ENCODE measurements around the gene MYL3. TPM values are rescaled to one million over a fixed set of nuclear protein-coding genes. Genes with fewer than 3 reads are reported as not detected.

MYL3 gene
- total and polyA plus RNA-seq, 8 donors: 3.1 to 13.4 (median 11.2) TPM

DNA sequence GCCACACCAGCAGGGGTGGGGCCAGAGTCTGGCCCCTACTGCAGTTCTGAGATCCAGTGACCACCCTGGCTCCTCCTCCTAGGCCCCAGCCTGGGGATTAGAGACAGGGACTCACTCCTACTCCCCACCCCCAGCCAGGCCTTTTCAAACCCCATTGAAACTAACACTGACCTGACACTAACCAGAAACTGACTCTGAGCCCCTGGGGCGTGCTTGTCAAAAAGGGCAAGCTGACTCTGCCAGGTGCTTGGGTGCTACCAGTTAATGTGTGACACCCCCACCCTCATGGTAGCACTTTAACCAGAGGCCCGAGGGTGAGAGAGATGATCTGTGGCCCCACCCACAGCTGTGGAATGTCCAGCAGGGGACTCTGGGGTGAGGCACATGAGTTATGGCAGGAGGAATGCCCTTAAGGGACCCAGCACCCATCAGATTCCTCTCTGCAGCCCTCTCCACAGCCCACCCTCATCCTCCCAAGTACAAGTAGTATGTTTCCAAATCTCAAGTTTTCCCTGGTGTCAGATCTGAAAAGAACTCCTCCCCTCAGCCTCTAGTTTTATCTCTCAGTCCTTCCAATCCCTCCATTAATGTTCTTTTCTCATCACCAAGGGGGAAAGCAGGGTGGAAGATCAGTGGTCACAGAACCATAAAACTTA is 15.7 kb upstream of the MYL3 start:
- peak; percentile 26 for ATAC-seq
- no peak for DNase-seq

DNA sequence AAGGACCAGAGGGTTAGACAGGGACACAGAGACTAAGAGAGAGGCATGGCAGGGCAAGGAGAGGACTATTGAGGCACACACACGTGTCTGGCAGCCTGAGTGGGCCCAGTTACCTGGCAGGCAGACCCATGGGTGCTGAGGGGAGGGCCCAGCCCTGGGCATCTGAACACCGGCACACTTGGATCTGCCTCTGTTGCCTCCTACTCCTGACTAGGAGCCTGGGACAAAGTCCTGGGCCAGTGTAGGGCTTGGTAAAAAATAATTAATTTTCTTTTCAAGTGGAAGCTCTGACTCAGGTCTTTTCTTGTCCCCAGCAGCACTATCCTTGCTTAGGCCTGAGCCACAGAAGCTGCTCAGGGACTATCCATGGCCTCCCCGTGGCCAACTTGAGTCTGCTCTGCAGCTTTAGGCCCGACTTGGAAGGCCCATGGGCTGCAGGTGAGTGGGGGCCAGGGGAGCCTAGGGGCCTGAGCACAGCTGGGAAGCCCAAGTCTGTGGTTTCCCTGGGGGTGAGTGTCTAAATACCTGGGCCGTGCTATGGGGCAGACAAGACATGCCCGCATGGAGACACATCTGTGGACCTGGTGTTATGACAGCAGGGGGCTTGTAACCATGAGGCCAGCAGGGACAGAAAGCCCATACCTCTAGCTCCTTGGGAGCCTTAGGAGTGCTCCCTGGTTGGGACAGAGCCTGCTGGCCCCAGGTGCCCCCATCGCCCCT is 14.3 kb upstream of the MYL3 start, which contains the start of gene PTH1R:
Gene PTH1R, plus strand, starts transcription at position 316 of the 720 bp plus-strand sequence. CDS start 5,839 bp downstream, outside the sequence.
- TF ChIP-seq, protein P1, sequence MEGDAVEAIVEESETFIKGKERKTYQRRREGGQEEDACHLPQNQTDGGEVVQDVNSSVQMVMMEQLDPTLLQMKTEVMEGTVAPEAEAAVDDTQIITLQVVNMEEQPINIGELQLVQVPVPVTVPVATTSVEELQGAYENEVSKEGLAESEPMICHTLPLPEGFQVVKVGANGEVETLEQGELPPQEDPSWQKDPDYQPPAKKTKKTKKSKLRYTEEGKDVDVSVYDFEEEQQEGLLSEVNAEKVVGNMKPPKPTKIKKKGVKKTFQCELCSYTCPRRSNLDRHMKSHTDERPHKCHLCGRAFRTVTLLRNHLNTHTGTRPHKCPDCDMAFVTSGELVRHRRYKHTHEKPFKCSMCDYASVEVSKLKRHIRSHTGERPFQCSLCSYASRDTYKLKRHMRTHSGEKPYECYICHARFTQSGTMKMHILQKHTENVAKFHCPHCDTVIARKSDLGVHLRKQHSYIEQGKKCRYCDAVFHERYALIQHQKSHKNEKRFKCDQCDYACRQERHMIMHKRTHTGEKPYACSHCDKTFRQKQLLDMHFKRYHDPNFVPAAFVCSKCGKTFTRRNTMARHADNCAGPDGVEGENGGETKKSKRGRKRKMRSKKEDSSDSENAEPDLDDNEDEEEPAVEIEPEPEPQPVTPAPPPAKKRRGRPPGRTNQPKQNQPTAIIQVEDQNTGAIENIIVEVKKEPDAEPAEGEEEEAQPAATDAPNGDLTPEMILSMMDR (IDR thresholded peaks at IDR 0.05): no peak
- DNase-seq (no peak), ATAC-seq (no peak)
- intact Hi-C loops (cut with DNase I): no loop called here
- H3K27ac ChIP-seq: no peak within 1 kb of the TSS
- H3K4me1 ChIP-seq: peaks cover 4 to 14% of the 10 kb centered on the region in 2 donors
- peaks cover 16 to 42% of the 10 kb centered on the region in 2 donors for H3K27me3 ChIP-seq
- H3K9me3 ChIP-seq: no peaks in the 10 kb centered on the region
- no peaks in the 10 kb centered on the region for H3K36me3 ChIP-seq
- H3K4me3 ChIP-seq: no peak within 1 kb of the TSS

More for the DNA sequence above, 15.7 kb upstream of the MYL3 start:
- Histone ChIP-seq H3K4me1 (peaks cover 9 to 26% of the 10 kb centered on the region in 2 donors), H3K27ac (no peak overlapping the region), H3K9me3 (no peaks in the 10 kb centered on the region), H3K27me3 (peaks cover 27 to 54% of the 10 kb centered on the region in 2 donors), H3K4me3 (no peak overlapping the region), H3K36me3 (no peaks in the 10 kb centered on the region)
- TF ChIP-seq, protein P1 (IDR thresholded peaks at IDR 0.05): no peak
- intact Hi-C loops (cut with DNase I): no loop called here

GRCh38 chr3:46876313-46877300 is 13.4 kb upstream of the MYL3 start:
- no peak for ATAC-seq
- Histone ChIP-seq H3K4me1 (peaks cover 3 to 4% of the 10 kb centered on the region in 2 donors), H3K36me3 (no peaks in the 10 kb centered on the region), H3K4me3 (no peak overlapping the region), H3K27ac (no peak overlapping the region), H3K27me3 (peaks cover 7 to 32% of the 10 kb centered on the region in 2 donors), H3K9me3 (no peaks in the 10 kb centered on the region)
- intact Hi-C loops (cut with DNase I): no loop called here
- DNase-seq: no peak
- TF ChIP-seq, protein P1 (IDR thresholded peaks at IDR 0.05): no peak

DNA sequence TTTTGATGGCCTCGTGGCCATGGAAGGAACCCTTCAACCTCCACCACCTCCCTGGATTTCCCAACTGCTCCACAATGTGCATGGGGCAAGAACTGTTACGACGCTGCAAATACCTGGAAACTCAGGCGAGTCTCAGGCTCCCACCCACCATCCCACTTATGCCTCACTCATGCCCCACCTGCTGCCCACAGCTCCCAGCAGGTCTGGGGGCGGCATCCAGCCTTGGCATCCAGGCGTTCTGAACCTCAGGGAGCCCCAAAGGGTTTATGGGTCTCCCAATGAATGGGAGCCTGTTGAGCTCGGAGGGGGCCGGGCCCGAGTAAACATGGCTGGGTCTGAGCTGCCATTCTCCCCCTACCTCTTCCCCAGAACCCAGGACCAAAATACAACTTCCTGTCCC is 12.3 kb upstream of the MYL3 start:
- H3K36me3 ChIP-seq: no peaks in the 10 kb centered on the region
- no peaks in the 10 kb centered on the region for H3K9me3 ChIP-seq
- ATAC-seq: no peak
- intact Hi-C loops (cut with DNase I): no loop called here
- TF ChIP-seq, protein P1 (IDR thresholded peaks at IDR 0.05): no peak
- no peak overlapping the region for H3K27ac ChIP-seq
- H3K27me3 ChIP-seq: peaks cover 0 to 22% of the 10 kb centered on the region in 2 donors
- H3K4me3 ChIP-seq: no peak overlapping the region
- H3K4me1 ChIP-seq: peaks cover 0 to 3% of the 10 kb centered on the region in 2 donors
- DNase-seq: no peak

Data from left lung (tissue), 10 donors.